Activated gamma-delta T cell (primary cell): Measurements from ENCODE around the gene NLRP7.

ENCODE experiments used
- DNase-seq: peaks from one replicate; lab custom pipeline; 2025; lab: John Stamatoyannopoulos, UW

The NLRP7 gene

DNA sequence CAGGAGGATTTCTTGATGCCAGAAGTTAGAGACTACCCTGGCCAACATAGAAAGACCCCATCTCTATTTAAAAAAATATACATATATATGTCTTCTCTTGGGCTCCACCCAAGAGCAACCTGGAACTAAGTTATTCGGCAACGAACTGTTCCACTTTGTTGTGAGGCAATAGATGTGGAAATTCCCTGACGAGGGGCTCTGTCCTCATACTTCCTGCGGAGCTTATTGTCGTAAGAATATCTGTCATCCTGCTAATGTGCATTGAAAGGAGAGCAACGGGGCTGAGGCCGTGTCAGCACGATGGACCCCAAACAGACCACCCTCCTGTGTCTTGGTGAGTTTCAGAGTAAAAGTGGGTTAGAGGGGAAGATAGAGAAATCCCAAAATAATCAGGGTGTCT, 73.3 kb downstream of the NLRP7 start, which contains the start of gene FCAR:
Gene FCAR, plus strand, starts transcription at position 246 of the 400 bp plus-strand sequence. Its CDS starts 55 bp downstream, at position 301.
- no peak for DNase-seq
